ENCODE measurements around the gene RABGAP1L.

RABGAP1L gene

GRCh38 chr1:174720618-174721017 lies 561.3 kb downstream of the RABGAP1L start:
- Mint-ChIP-seq H3K27me3 (ENCODE audit: low read depth) (no peaks in the 10 kb centered on the region), H3K4me1 (no peaks in the 10 kb centered on the region), H3K27ac (no peak overlapping the region), H3K4me3 (no peak overlapping the region), H3K36me3 (ENCODE audit: low read depth) (peaks cover 4% of the 10 kb centered on the region), H3K9me3 (peaks cover 3% of the 10 kb centered on the region)
- TF ChIP-seq CTCF (IDR thresholded peaks at IDR 0.05; ENCODE audit: unreplicated experiment in 3 of 3), result no peak

GRCh38 chr1:174721246-174721645 lies 561.9 kb downstream of the RABGAP1L start:
- H3K4me3 Mint-ChIP-seq, result no peak overlapping the region
- H3K9me3 Mint-ChIP-seq, result peaks cover 3% of the 10 kb centered on the region
- peaks cover 4% of the 10 kb centered on the region for H3K36me3 Mint-ChIP-seq (ENCODE audit: low read depth)
- H3K27ac Mint-ChIP-seq, result no peak overlapping the region
- H3K27me3 Mint-ChIP-seq (ENCODE audit: low read depth), result no peaks in the 10 kb centered on the region
- no peak for TF ChIP-seq CTCF (IDR thresholded peaks at IDR 0.05; ENCODE audit: unreplicated experiment in 3 of 3)
- H3K4me1 Mint-ChIP-seq, result no peaks in the 10 kb centered on the region

GRCh38 chr1:174723816-174724215 lies 564.5 kb downstream of the RABGAP1L start:
- Mint-ChIP-seq H3K27ac (no peak overlapping the region), H3K36me3 (ENCODE audit: low read depth) (peaks cover 4% of the 10 kb centered on the region), H3K9me3 (peaks cover 3% of the 10 kb centered on the region), H3K4me3 (no peak overlapping the region), H3K4me1 (no peaks in the 10 kb centered on the region), H3K27me3 (ENCODE audit: low read depth) (no peaks in the 10 kb centered on the region)
- TF ChIP-seq CTCF (IDR thresholded peaks at IDR 0.05; ENCODE audit: unreplicated experiment in 3 of 3), result no peak

- no peaks in the 10 kb centered on the region for H3K27me3 Mint-ChIP-seq (ENCODE audit: low read depth)
- H3K4me1 Mint-ChIP-seq, result no peaks in the 10 kb centered on the region
- H3K27ac Mint-ChIP-seq, result no peak overlapping the region
- peaks cover 3% of the 10 kb centered on the region for H3K9me3 Mint-ChIP-seq
- H3K36me3 Mint-ChIP-seq (ENCODE audit: low read depth), result peaks cover 4% of the 10 kb centered on the region
- TF ChIP-seq CTCF (IDR thresholded peaks at IDR 0.05; ENCODE audit: unreplicated experiment in 3 of 3), result no peak
- no peak overlapping the region for H3K4me3 Mint-ChIP-seq
These were observed 564.9 kb downstream of the RABGAP1L start for GRCh38 chr1:174724219-174724618.

GRCh38 chr1:174726167-174726879 lies 567.0 kb downstream of the RABGAP1L start:
- Mint-ChIP-seq H3K27me3 (ENCODE audit: low read depth) (no peaks in the 10 kb centered on the region), H3K9me3 (no peaks in the 10 kb centered on the region), H3K4me3 (no peak overlapping the region), H3K4me1 (no peaks in the 10 kb centered on the region), H3K36me3 (ENCODE audit: low read depth) (no peaks in the 10 kb centered on the region), H3K27ac (no peak overlapping the region)
- peak; percentile 42 to 72 (median 48) for TF ChIP-seq CTCF (IDR thresholded peaks at IDR 0.05; ENCODE audit: unreplicated experiment in 3 of 3)
